Endometrial microvascular endothelial cells (primary cell): ENCODE data around the gene ZNF837. TPM values are rescaled to one million over a fixed set of nuclear protein-coding genes. Genes with fewer than 3 reads are reported as not detected.
"Not testable (repeated sequence)": the region's sequence is repeated elsewhere in the genome, so short reads cannot be mapped to it uniquely, and the experiment has no call there.

Source experiments
- in situ Hi-C: cut with HindIII; loops from 2 replicates; pipeline ENCODE4 v1.10.0; 2017; ENCODE audit warnings: low sequenced_read_pairs, low pct_unique_long_range_greater_than_20kb; ENCODE audit errors: inconsistent ontology term
- total RNA-seq: library from RNA; depleted of rRNA; stranded (reverse); fragments of >200 nt; gene quantifications from one replicate; pipeline ENCODE4 v1.2.3, GENCODE V29; 2015; ENCODE audit errors: inconsistent ontology term

ZNF837 gene
- total RNA-seq = 3.1 TPM

- in situ Hi-C loops = no loop called here
Observed at GRCh38 chr19:58380662-58381459, at the start of gene ZNF837. ZNF837 (minus strand) TSS chr19:58381030; CDS start chr19:58369332, 11,698 bp downstream.

- in situ Hi-C loops = no loop called here
Observed at GRCh38 chr19:58429745-58430144, 48.9 kb upstream of the ZNF837 start.

GRCh38 chr19:58428617-58429016, 47.8 kb upstream of the ZNF837 start:
- in situ Hi-C loops = no loop called here

- in situ Hi-C loops = no loop called here
Observed at GRCh38 chr19:58417071-58417470, 36.2 kb upstream of the ZNF837 start.

GRCh38 chr19:58416604-58417003, 35.8 kb upstream of the ZNF837 start:
- in situ Hi-C loops = no loop called here

- in situ Hi-C loops = no loop called here
Observed at GRCh38 chr19:58409010-58409790, 28.4 kb upstream of the ZNF837 start.

- in situ Hi-C loops = no loop called here
Observed at GRCh38 chr19:58408152-58409009, 27.6 kb upstream of the ZNF837 start, which contains the start of gene ZNF584. ZNF584 (plus strand) TSS chr19:58408649; CDS start chr19:58409148, 499 bp downstream.

- in situ Hi-C loops = no loop called here
Observed at GRCh38 chr19:58407658-58408151, 26.9 kb upstream of the ZNF837 start.

GRCh38 chr19:58406818-58407657, 26.2 kb upstream of the ZNF837 start:
- in situ Hi-C loops = no loop called here

GRCh38 chr19:58403920-58404478, 23.2 kb upstream of the ZNF837 start:
- in situ Hi-C loops = not testable (repeated sequence)

GRCh38 chr19:58401840-58402421, 21.1 kb upstream of the ZNF837 start:
- in situ Hi-C loops = no loop called here

- in situ Hi-C loops = no loop called here
Observed at GRCh38 chr19:58400916-58401839, 20.3 kb upstream of the ZNF837 start.

- in situ Hi-C loops = no loop called here
Observed at GRCh38 chr19:58400316-58400915, 19.6 kb upstream of the ZNF837 start.

- in situ Hi-C loops = no loop called here
Observed at GRCh38 chr19:58399903-58400302, 19.1 kb upstream of the ZNF837 start.

- in situ Hi-C loops = no loop called here
Observed at GRCh38 chr19:58398545-58398944, 17.7 kb upstream of the ZNF837 start.

- in situ Hi-C loops = no loop called here
Observed at GRCh38 chr19:58398087-58398486, 17.3 kb upstream of the ZNF837 start.
